T-cell (primary cell): ENCODE results near the gene HECTD4. TPM values are rescaled to one million over a fixed set of nuclear protein-coding genes. Genes with fewer than 3 reads are reported as not detected.
A peak's percentile ranks its signal among the peaks of the same experiment; 100 is the strongest.
"Not testable (repeated sequence)": the region's sequence is repeated elsewhere in the genome, so short reads cannot be mapped to it uniquely, and the experiment has no call there.

Experiments used
- ATAC-seq, 4 experiments: fragments of 200-7000 bp in 3 of 4; fragments of 150-1000 bp in 1 of 4; cut with Tn5 transposase; replicated peaks in 1 of 4; 1 replicate in 3 of 4; 2 replicates in 1 of 4; pipeline ENCODE4 v1.10.0; 2021; ENCODE audit warnings: moderate library complexity in 3 of 4, mild to moderate bottlenecking in 2 of 4, moderate number of reproducible peaks in 1 of 4
- CTCF ChIA-PET, 2 donors: fragments of 300-600 bp; sonication (Branson Sonifier 250); formaldehyde crosslinking; loops; one replicate each; lab custom pipeline; 2022; ENCODE audit warnings: antibody characterized with exemption in 2 of 2; lab: Charles Lee
- POLR2A ChIA-PET, 2 donors: fragments of 300-600 bp; sonication (Branson Sonifier 250); formaldehyde crosslinking; loops; one replicate each; lab custom pipeline; 2022; ENCODE audit warnings: antibody characterized with exemption in 2 of 2; lab: Charles Lee
- DNase-seq, 35 experiments: peaks; one replicate each; pipeline versions ENCODE4 v3.0.0 to v3.0.0-alpha.2; 2013 to 2023
- H3K27ac ChIP-seq: one replicate; pipeline ENCODE4 v1.5.1; 2013; ENCODE audit warnings: low read length
- H3K27me3 ChIP-seq, 2 experiments: replicated peaks in 1 of 2; 1 replicate in 1 of 2; 2 replicates in 1 of 2; pipeline versions ENCODE4 v1.6.1 to v1.7.0; 2013; ENCODE audit warnings: low read length in 1 of 2, mixed read lengths in 1 of 2; ENCODE audit not compliant: control insufficient read depth in 2 of 2, insufficient read depth in 2 of 2; ENCODE audit errors: extremely low read depth in 1 of 2
- H3K36me3 ChIP-seq, 2 donors: 1 replicate in 1 of 2; 2 replicates in 1 of 2; pipeline versions ENCODE4 v1.6.1 to v1.7.0; 2013; ENCODE audit warnings: low read length in 1 of 2; ENCODE audit not compliant: control insufficient read depth in 2 of 2, insufficient read depth in 1 of 2; ENCODE audit errors: extremely low read depth in 1 of 2
- H3K4me1 ChIP-seq, 2 experiments: 1 replicate in 1 of 2; 2 replicates in 1 of 2; pipeline versions ENCODE4 v1.6.1 to v1.7.0; 2013; ENCODE audit warnings: low read length in 2 of 2, mixed read lengths in 1 of 2; ENCODE audit not compliant: insufficient read depth in 2 of 2, control insufficient read depth in 1 of 2; ENCODE audit errors: extremely low read depth in 1 of 2
- H3K4me3 ChIP-seq, 2 donors: 1 replicate in 1 of 2; 2 replicates in 1 of 2; pipeline versions ENCODE4 v1.5.1 to v1.7.0; 2013; ENCODE audit warnings: mild to moderate bottlenecking in 2 of 2, low read length in 1 of 2, moderate library complexity in 1 of 2; ENCODE audit not compliant: control insufficient read depth in 1 of 2; ENCODE audit errors: extremely low read depth in 1 of 2
- H3K9me3 ChIP-seq: 2 replicates; pipeline ENCODE4 v1.7.0; 2013
- H3K27ac Mint-ChIP-seq, 2 donors: one replicate each; pipeline ENCODE4 v1.8.0; 2020 to 2021; ENCODE audit warnings: mild to moderate bottlenecking in 2 of 2, mixed read lengths in 2 of 2
- H3K27me3 Mint-ChIP-seq, 2 donors: one replicate each; pipeline ENCODE4 v1.8.0; 2021 to 2022; ENCODE audit warnings: mixed read lengths in 2 of 2
- H3K36me3 Mint-ChIP-seq: one replicate; pipeline ENCODE4 v1.8.0; 2021; ENCODE audit warnings: mixed read lengths
- H3K4me1 Mint-ChIP-seq, 3 donors: one replicate each; pipeline ENCODE4 v1.8.0; 2020 to 2022; ENCODE audit warnings: mixed read lengths in 3 of 3, mild to moderate bottlenecking in 1 of 3
- H3K4me3 Mint-ChIP-seq, 3 donors: one replicate each; pipeline ENCODE4 v1.8.0; 2020 to 2022; ENCODE audit warnings: mild to moderate bottlenecking in 3 of 3, mixed read lengths in 3 of 3, moderate library complexity in 3 of 3
- H3K9me3 Mint-ChIP-seq, 3 donors: one replicate each; pipeline ENCODE4 v1.8.0; 2020 to 2022; ENCODE audit warnings: mixed read lengths in 3 of 3
- WGBS: methylation state at CpG from one replicate; pipeline ENCODE4 v1.1.5; 2013; ENCODE audit warnings: missing lambda C conversion rate; ENCODE audit not compliant: insufficient coverage; 5-methylcytosine and 5-hydroxymethylcytosine counted together
- total RNA-seq, 35 experiments: library from RNA in 6 of 35; stranded (reverse) in 6 of 35; fragments of 120-200 nt in 1 of 35; gene quantifications; one replicate each; pipeline versions ENCODE4 v1.2.1 to v1.2.4 and lab custom pipeline; 2013 to 2026

The HECTD4 gene
- total RNA-seq, 5 donors from 2014 or later (not counting 1 experiment from before 2014, with no cell fraction given) = 49.7 to 58.5 (median 53.7) TPM

- Histone ChIP-seq H3K4me1 (peaks cover 0 to 22% of the 10 kb centered on the region in 2 experiments), H3K27ac (no peak overlapping the region), H3K4me3 (no peak overlapping the region), H3K27me3 (no peaks in the 10 kb centered on the region), H3K9me3 (no peaks in the 10 kb centered on the region), H3K36me3 (peaks cover 20 to 23% of the 10 kb centered on the region in 2 donors)
- ChIA-PET POLR2A (interaction anchor here in 1 of 2 donors (0.6 kb wide), 1 partner anchor 364 kb away, joined by 3 read pairs; no protein-coding TSS in a partner anchor), CTCF (interaction anchor here in 1 of 2 donors (0.5 kb wide), 1 partner anchor 1435 kb away, joined by 3 read pairs; no protein-coding TSS in a partner anchor)
- ATAC-seq (no peak), DNase-seq (no peak)
- Mint-ChIP-seq H3K4me1 (peaks cover 19 to 33% (median 28%) of the 10 kb centered on the region in 3 donors), H3K27me3 (no peaks in the 10 kb centered on the region), H3K36me3 (peaks cover 62% of the 10 kb centered on the region), H3K27ac (peak overlapping the region; percentile 16 to 74), H3K9me3 (peaks cover 12 to 22% (median 15%) of the 10 kb centered on the region in 3 donors), H3K4me3 (no peak overlapping the region)
- WGBS = 93% methylated on average over 2 of the region's 9 CpGs
Measured at GRCh38 chr12:112161711-112162110, 220.5 kb downstream of the HECTD4 start.

- no peaks in the 10 kb centered on the region for H3K9me3 ChIP-seq
- H3K27me3 ChIP-seq = no peaks in the 10 kb centered on the region
- peaks cover 20 to 23% of the 10 kb centered on the region in 2 donors for H3K36me3 ChIP-seq
- peaks cover 27 to 33% (median 33%) of the 10 kb centered on the region in 3 donors for H3K4me1 Mint-ChIP-seq
- H3K9me3 Mint-ChIP-seq = peaks cover 19 to 33% (median 21%) of the 10 kb centered on the region in 3 donors
- peak overlapping the region; percentile 73 to 74 for H3K27ac Mint-ChIP-seq
- H3K36me3 Mint-ChIP-seq = peaks cover 73% of the 10 kb centered on the region
- DNase-seq (no peak), ATAC-seq (no peak)
- H3K27ac ChIP-seq = no peak overlapping the region
- H3K4me3 ChIP-seq = no peak overlapping the region
- H3K27me3 Mint-ChIP-seq = no peaks in the 10 kb centered on the region
- ChIA-PET CTCF (no interaction called here), POLR2A (no interaction called here)
- peaks cover 0 to 22% of the 10 kb centered on the region in 2 experiments for H3K4me1 ChIP-seq
- 100% methylated on average over 2 of the region's 6 CpGs for WGBS
- no peak overlapping the region for H3K4me3 Mint-ChIP-seq
Measured at GRCh38 chr12:112160611-112161010, 221.6 kb downstream of the HECTD4 start.

- ChIA-PET CTCF (no interaction called here), POLR2A (no interaction called here)
- peaks cover 84% of the 10 kb centered on the region for H3K36me3 Mint-ChIP-seq
- peaks cover 17 to 27% of the 10 kb centered on the region in 2 donors for H3K36me3 ChIP-seq
- ATAC-seq = no peak
- no peak for DNase-seq
- no peaks in the 10 kb centered on the region for H3K27me3 ChIP-seq
- H3K27ac Mint-ChIP-seq = peak overlapping the region; percentile 89 to 93
- H3K4me3 ChIP-seq = no peak overlapping the region
- peaks cover 27 to 35% (median 33%) of the 10 kb centered on the region in 3 donors for H3K4me1 Mint-ChIP-seq
- H3K9me3 ChIP-seq = no peaks in the 10 kb centered on the region
- peaks cover 19 to 39% (median 22%) of the 10 kb centered on the region in 3 donors for H3K9me3 Mint-ChIP-seq
- H3K27ac ChIP-seq = peak overlapping the region; percentile 55
- H3K27me3 Mint-ChIP-seq = no peaks in the 10 kb centered on the region
- H3K4me3 Mint-ChIP-seq = peak overlapping the region in 1 of 3 donors; percentile 70
- 100% methylated on average over 3 of the region's 6 CpGs for WGBS
- H3K4me1 ChIP-seq = peaks cover 0 to 22% of the 10 kb centered on the region in 2 experiments
Measured at GRCh38 chr12:112159146-112159541, 223.1 kb downstream of the HECTD4 start.

GRCh38 chr12:112158461-112159145 is 223.6 kb downstream of the HECTD4 start:
- peak overlapping the region; percentile 89 to 93 for H3K27ac Mint-ChIP-seq
- H3K9me3 ChIP-seq, H3K4me3 ChIP-seq, H3K27me3 Mint-ChIP-seq, H3K27me3 ChIP-seq, CTCF ChIA-PET: not testable (repeated sequence)
- H3K4me1 Mint-ChIP-seq = peaks cover 27 to 35% (median 33%) of the 10 kb centered on the region in 3 donors
- H3K9me3 Mint-ChIP-seq = peaks cover 19 to 39% (median 22%) of the 10 kb centered on the region in 3 donors
- peaks cover 0 to 22% of the 10 kb centered on the region in 2 experiments for H3K4me1 ChIP-seq
- peaks cover 13 to 31% of the 10 kb centered on the region in 2 donors for H3K36me3 ChIP-seq
- DNase-seq (peak in 34 of 35 experiments; percentile 8 to 63 (median 42)), ATAC-seq (peak; percentile 78 to 93 (median 88))
- POLR2A ChIA-PET = interaction anchor here in 1 of 2 donors (0.6 kb wide), 1 partner anchor 1727 kb away, joined by 10 read pairs; no protein-coding TSS in a partner anchor
- peaks cover 89% of the 10 kb centered on the region for H3K36me3 Mint-ChIP-seq
- 98% methylated on average over 6 of the region's 11 CpGs for WGBS
- peak overlapping the region; percentile 55 for H3K27ac ChIP-seq
- H3K4me3 Mint-ChIP-seq = peak overlapping the region in 2 of 3 donors; percentile 46 to 70

GRCh38 chr12:112153893-112154219 is 228.4 kb downstream of the HECTD4 start:
- Histone ChIP-seq H3K36me3 (peaks cover 8 to 53% of the 10 kb centered on the region in 2 donors), H3K27ac (no peak overlapping the region), H3K9me3 (no peaks in the 10 kb centered on the region), H3K4me1 (peaks cover 0 to 8% of the 10 kb centered on the region in 2 experiments), H3K4me3 (no peak overlapping the region), H3K27me3 (no peaks in the 10 kb centered on the region)
- Mint-ChIP-seq H3K4me1 (peaks cover 21 to 22% (median 22%) of the 10 kb centered on the region in 3 donors), H3K27me3 (no peaks in the 10 kb centered on the region), H3K27ac (peak overlapping the region; percentile 23 to 46), H3K4me3 (no peak overlapping the region), H3K9me3 (peaks cover 19 to 34% (median 22%) of the 10 kb centered on the region in 3 donors), H3K36me3 (peaks cover 76% of the 10 kb centered on the region)
- ATAC-seq (no peak), DNase-seq (no peak)
- 100% methylated on average over 4 of the region's 8 CpGs for WGBS
- CTCF ChIA-PET = no interaction called here
- POLR2A ChIA-PET = no interaction called here

GRCh38 chr12:112153181-112153892 is 228.9 kb downstream of the HECTD4 start:
- DNase-seq = peak in 1 of 35 experiments; percentile 5
- Mint-ChIP-seq H3K4me1 (peaks cover 17% of the 10 kb centered on the region in 3 donors), H3K9me3 (peaks cover 18 to 33% (median 22%) of the 10 kb centered on the region in 3 donors), H3K27ac (peak overlapping the region; percentile 23 to 46), H3K4me3 (no peak overlapping the region), H3K27me3 (no peaks in the 10 kb centered on the region), H3K36me3 (peaks cover 76% of the 10 kb centered on the region)
- ChIA-PET POLR2A (no interaction called here), CTCF (no interaction called here)
- H3K36me3 ChIP-seq = peaks cover 13 to 58% of the 10 kb centered on the region in 2 donors
- ATAC-seq = no peak
- WGBS = 95% methylated on average over 11 of the region's 11 CpGs
- H3K27me3 ChIP-seq = no peaks in the 10 kb centered on the region
- H3K4me1 ChIP-seq = peaks cover 0 to 3% of the 10 kb centered on the region in 2 experiments
- no peaks in the 10 kb centered on the region for H3K9me3 ChIP-seq
- no peak overlapping the region for H3K4me3 ChIP-seq
- no peak overlapping the region for H3K27ac ChIP-seq
